ENCODE measurements around the gene ALG1L2.
"Not testable (repeated sequence)": the region's sequence is repeated elsewhere in the genome, so short reads cannot be mapped to it uniquely, and the experiment has no call there.

ALG1L2 gene

GRCh38 chr3:130136337-130136736, 54.7 kb downstream of the ALG1L2 start:
- DNase-seq: not testable (repeated sequence)

- DNase-seq: not testable (repeated sequence)
These were observed 56.1 kb downstream of the ALG1L2 start for GRCh38 chr3:130137685-130138084.

- DNase-seq: not testable (repeated sequence)
These were observed 57.4 kb downstream of the ALG1L2 start for GRCh38 chr3:130138992-130139391.

GRCh38 chr3:130140756-130141155, 59.1 kb downstream of the ALG1L2 start:
- DNase-seq: not testable (repeated sequence)

- not testable (repeated sequence) for DNase-seq
These were observed 62.2 kb downstream of the ALG1L2 start for GRCh38 chr3:130143648-130144327.

GRCh38 chr3:130144328-130144650, 62.7 kb downstream of the ALG1L2 start:
- DNase-seq: not testable (repeated sequence)

GRCh38 chr3:130145456-130145855, 63.8 kb downstream of the ALG1L2 start:
- not testable (repeated sequence) for DNase-seq

- DNase-seq: not testable (repeated sequence)
These were observed 64.8 kb downstream of the ALG1L2 start for GRCh38 chr3:130146465-130146864.

Measured in SHP77 treated with DMSO at 0.1 percent for 48 hours (cell line).